Gastroesophageal sphincter (tissue), 3 donors: ENCODE measurements around the gene STAT5B.

Experiments
- CTCF ChIP-seq, 4 experiments: fragments of 200-600 bp in 2 of 4; fragments of 450-650 bp in 2 of 4; sonication (generic) in 1 of 4; IDR thresholded peaks; one replicate each; pipeline ENCODE4 v1.5.1; 2017 to 2019; ENCODE audit warnings: antibody characterized with exemption in 4 of 4, mild to moderate bottlenecking in 2 of 4, moderate library complexity in 2 of 4
- POLR2A ChIP-seq, 2 donors: fragments of 450-650 bp; IDR thresholded peaks; one replicate each; pipeline ENCODE4 v1.6.1; 2017; ENCODE audit warnings: antibody characterized with exemption in 2 of 2, mild to moderate bottlenecking in 2 of 2, moderate library complexity in 1 of 2

GRCh38 chr17:42251115-42251514 is 25.1 kb downstream of the STAT5B start:
- TF ChIP-seq CTCF (IDR thresholded peaks at IDR 0.05) (peak in 3 of 4 experiments; percentile 19 to 36 (median 27)), POLR2A (IDR thresholded peaks at IDR 0.05) (no peak)
